B cell (primary cell): Measurements from ENCODE around the gene EPS8L3. TPM values are rescaled to one million over a fixed set of nuclear protein-coding genes. Genes with fewer than 3 reads are reported as not detected.

Experiments used
- ATAC-seq: fragments of 200-7000 bp; cut with Tn5 transposase; one replicate; pipeline ENCODE4 v1.10.0; 2021; ENCODE audit warnings: low read depth, mild to moderate bottlenecking, moderate number of reproducible peaks, moderate library complexity
- CTCF ChIA-PET: fragments of 350-600 bp; sonication (Branson Sonifier 250); formaldehyde crosslinking; loops from one replicate; lab custom pipeline; 2021; ENCODE audit warnings: antibody characterized with exemption, inconsistent platforms; lab: Charles Lee
- POLR2A ChIA-PET: fragments of 350-600 bp; sonication (Branson Sonifier 250); formaldehyde crosslinking; loops from one replicate; lab custom pipeline; 2021; ENCODE audit warnings: antibody characterized with exemption; lab: Charles Lee
- DNase-seq: peaks from one replicate; pipeline ENCODE4 v3.0.0; 2013
- H2AFZ ChIP-seq: 2 replicates; pipeline ENCODE4 v1.6.1; 2012; ENCODE audit warnings: mild to moderate bottlenecking, low read depth, low read length; ENCODE audit not compliant: insufficient read depth, poor library complexity, severe bottlenecking
- H3K27ac ChIP-seq, 2 donors: 1 replicate in 1 of 2; 2 replicates in 1 of 2; pipeline ENCODE4 v1.5.1; 2012 to 2013; ENCODE audit warnings: low read length in 2 of 2, mild to moderate bottlenecking in 2 of 2, moderate library complexity in 1 of 2
- H3K27me3 ChIP-seq, 4 experiments: fragments of 200-600 bp in 1 of 4; sonication (generic) in 1 of 4; replicated peaks in 1 of 4; 1 replicate in 2 of 4; 2 replicates in 2 of 4; pipeline versions ENCODE4 v1.6.1 to v1.7.0; 2013 to 2016; ENCODE audit warnings: low read length in 3 of 4, mild to moderate bottlenecking in 2 of 4, mixed read lengths in 1 of 4, moderate library complexity in 1 of 4; ENCODE audit not compliant: insufficient read depth in 4 of 4, control insufficient read depth in 3 of 4; ENCODE audit errors: control extremely low read depth in 1 of 4
- H3K36me3 ChIP-seq, 2 experiments: replicated peaks in 1 of 2; 1 replicate in 1 of 2; 2 replicates in 1 of 2; pipeline versions ENCODE4 v1.6.1 to v1.7.1; 2013; ENCODE audit warnings: low read length in 1 of 2; ENCODE audit not compliant: insufficient read depth in 2 of 2, control insufficient read depth in 1 of 2; ENCODE audit errors: control extremely low read depth in 1 of 2, extremely low read depth in 1 of 2
- H3K4me1 ChIP-seq, 2 donors: fragments of 200-600 bp in 1 of 2; sonication (generic) in 1 of 2; 1 replicate in 1 of 2; 2 replicates in 1 of 2; pipeline versions ENCODE4 v1.5.1 to v1.6.1; 2013 to 2017; ENCODE audit warnings: low read length in 2 of 2; ENCODE audit not compliant: control insufficient read depth in 2 of 2, insufficient read depth in 2 of 2
- H3K4me2 ChIP-seq: replicated peaks from 2 replicates; pipeline ENCODE3; 2012; ENCODE audit warnings: mild to moderate bottlenecking, low read depth, low read length; ENCODE audit not compliant: poor library complexity, severe bottlenecking
- H3K4me3 ChIP-seq, 5 experiments: fragments of 200-600 bp in 1 of 5; sonication (generic) in 1 of 5; 1 replicate in 3 of 5; 2 replicates in 2 of 5; pipeline versions ENCODE4 v1.5.1 to v1.7.0; 2011 to 2016; ENCODE audit warnings: low read length in 4 of 5, mild to moderate bottlenecking in 4 of 5, low read depth in 2 of 5, control low read depth in 1 of 5, moderate library complexity in 1 of 5; ENCODE audit not compliant: insufficient read depth in 1 of 5; ENCODE audit errors: control extremely low read depth in 1 of 5, extremely low read depth in 1 of 5
- H3K79me2 ChIP-seq: fragments of 200-600 bp; sonication (generic); one replicate; pipeline ENCODE4 v1.6.0; 2016; ENCODE audit warnings: low read length; ENCODE audit not compliant: control insufficient read depth, insufficient read depth
- H3K9ac ChIP-seq: fragments of 200-600 bp; sonication (generic); 2 replicates; pipeline ENCODE4 v1.6.1; 2017; ENCODE audit warnings: mild to moderate bottlenecking, low read length, moderate library complexity
- H3K9me3 ChIP-seq, 3 donors: one replicate each; pipeline versions ENCODE4 v1.6.1 to v1.7.1; 2013; ENCODE audit warnings: low read length in 2 of 3; ENCODE audit not compliant: control insufficient read depth in 2 of 3, insufficient read depth in 1 of 3; ENCODE audit errors: control extremely low read depth in 1 of 3
- H4K20me1 ChIP-seq: 2 replicates; pipeline ENCODE4 v1.6.0; 2012; ENCODE audit warnings: mild to moderate bottlenecking, low read length; ENCODE audit not compliant: insufficient read depth, control insufficient read depth, poor library complexity, severe bottlenecking
- H3K27ac Mint-ChIP-seq: one replicate; pipeline ENCODE4 v1.8.0; 2021; ENCODE audit warnings: mixed read lengths
- H3K27me3 Mint-ChIP-seq: one replicate; pipeline ENCODE4 v1.8.0; 2021; ENCODE audit warnings: mixed read lengths
- H3K4me1 Mint-ChIP-seq: one replicate; pipeline ENCODE4 v1.8.0; 2021; ENCODE audit warnings: mixed read lengths
- H3K4me3 Mint-ChIP-seq: one replicate; pipeline ENCODE4 v1.8.0; 2021; ENCODE audit warnings: mixed read lengths
- H3K9me3 Mint-ChIP-seq: one replicate; pipeline ENCODE4 v1.8.0; 2022; ENCODE audit warnings: mixed read lengths; ENCODE audit not compliant: insufficient read depth
- CTCF ChIP-seq: fragments of 200-600 bp; IDR thresholded peaks from one replicate; pipeline ENCODE4 v1.8.0; 2022; ENCODE audit warnings: antibody characterized with exemption, mild to moderate bottlenecking
- EZH2 ChIP-seq: IDR thresholded peaks from 2 replicates; pipeline ENCODE4 v1.6.1; 2012; ENCODE audit warnings: borderline replicate concordance, low read depth, mild to moderate bottlenecking, moderate library complexity, low read length; ENCODE audit not compliant: insufficient read depth, poor library complexity, severe bottlenecking
- WGBS: methylation state at CpG from one replicate; pipeline ENCODE4 v1.1.5; 2013; ENCODE audit warnings: missing lambda C conversion rate; ENCODE audit not compliant: insufficient coverage; 5-methylcytosine and 5-hydroxymethylcytosine counted together
- intact Hi-C: fragments of 100-400 bp; cut with micrococcal nuclease; formaldehyde crosslinking; loops from one replicate; pipeline ENCODE4 v1.10.0; 2022
- polyA plus RNA-seq: library from polyadenylated mRNA; depleted of rRNA; stranded (reverse); fragments of >200 nt; gene quantifications from 2 replicates; pipeline ENCODE4 v1.2.3, GENCODE V29; 2012
- total RNA-seq, 2 donors: library from RNA; stranded (reverse); fragments of 120-200 nt in 1 of 2; gene quantifications; 1 replicate in 1 of 2; 2 replicates in 1 of 2; pipeline versions ENCODE4 v1.2.3 to v1.2.4, GENCODE V29; 2013 to 2022

EPS8L3 gene
- total and polyA plus RNA-seq, 2 donors (not counting 1 experiment from before 2014, with no cell fraction given): not detected

- no peaks in the 10 kb centered on the region for H3K4me1 Mint-ChIP-seq
- DNase-seq (no peak), ATAC-seq (no peak)
- H3K27me3 Mint-ChIP-seq: peaks cover 7% of the 10 kb centered on the region
- H3K4me2 ChIP-seq: no peak overlapping the region
- ChIA-PET CTCF (interaction anchor here (0.7 to 21.2 kb wide), 9 partner anchors 13 to 1083 kb away, joined by 3 to 667 read pairs (median 29); partner anchors contain the start of genes AHCYL1 and PRPF38B), POLR2A (interaction anchor here (0.6 kb wide), 1 partner anchor 229 kb away, joined by 5 read pairs; no protein-coding TSS in a partner anchor)
- H4K20me1 ChIP-seq: no peaks in the 10 kb centered on the region
- H3K27me3 ChIP-seq: peaks cover 0 to 8% (median 0%) of the 10 kb centered on the region in 4 experiments
- H3K27ac Mint-ChIP-seq: no peak overlapping the region
- H3K79me2 ChIP-seq: no peaks in the 10 kb centered on the region
- no peak for TF ChIP-seq EZH2
- no peak for TF ChIP-seq CTCF
- peaks cover 0 to 4% (median under 1%) of the 10 kb centered on the region in 3 donors for H3K9me3 ChIP-seq
- intact Hi-C loops: no loop called here
- H3K27ac ChIP-seq: no peak overlapping the region
- H3K36me3 ChIP-seq: no peaks in the 10 kb centered on the region
- H3K4me1 ChIP-seq: peaks cover 0 to 11% of the 10 kb centered on the region in 2 donors
- no peak overlapping the region for H3K9ac ChIP-seq
- WGBS: 60% methylated on average over 1 of the region's 1 CpG
- no peaks in the 10 kb centered on the region for H3K9me3 Mint-ChIP-seq
- no peak overlapping the region for H3K4me3 Mint-ChIP-seq
- H3K4me3 ChIP-seq: no peak overlapping the region
- no peak overlapping the region for H2AFZ ChIP-seq
Measured at GRCh38 chr1:109775398-109775797, 11.7 kb upstream of the EPS8L3 start.

- H3K27ac Mint-ChIP-seq: no peak overlapping the region
- Histone ChIP-seq H3K36me3 (no peaks in the 10 kb centered on the region), H3K27ac (no peak overlapping the region), H3K9ac (no peak overlapping the region), H3K79me2 (no peaks in the 10 kb centered on the region), H4K20me1 (no peaks in the 10 kb centered on the region), H3K4me2 (no peak overlapping the region), H3K4me1 (peaks cover 0 to 11% of the 10 kb centered on the region in 2 donors), H3K4me3 (no peak overlapping the region), H2AFZ (peak overlapping the region; percentile 52), H3K27me3 (peaks cover 0 to 8% (median 0%) of the 10 kb centered on the region in 4 experiments), H3K9me3 (peaks cover 0 to 4% (median 0%) of the 10 kb centered on the region in 3 donors)
- H3K27me3 Mint-ChIP-seq: peaks cover 7% of the 10 kb centered on the region
- H3K9me3 Mint-ChIP-seq: no peaks in the 10 kb centered on the region
- ChIA-PET CTCF (interaction anchor here (0.7 to 21.2 kb wide), 21 partner anchors 9 to 565 kb away, joined by 3 to 667 read pairs (median 4); partner anchors contain the start of genes AHCYL1, EPS8L3, GNAI3 and GPR61), POLR2A (interaction anchor here (1.4 kb wide), 1 partner anchor 210 kb away, joined by 6 read pairs; the partner anchor contains the start of gene AHCYL1)
- no peak overlapping the region for H3K4me3 Mint-ChIP-seq
- H3K4me1 Mint-ChIP-seq: no peaks in the 10 kb centered on the region
- TF ChIP-seq CTCF: no peak
- no peak for TF ChIP-seq EZH2
- intact Hi-C loops: no loop called here
- 55% methylated on average over 5 of the region's 6 CpGs for WGBS
- DNase-seq: no peak
- ATAC-seq: no peak
Measured at GRCh38 chr1:109773900-109774485, 10.3 kb upstream of the EPS8L3 start.
